ENCODE data around the gene TPM3.
"Not testable (repeated sequence)": the region's sequence is repeated elsewhere in the genome, so short reads cannot be mapped to it uniquely, and the experiment has no call there.

Gene TPM3

GRCh38 chr1:154191990-154192461 lies at the start of gene TPM3:
TSS of gene TPM3 (minus strand) at chr1:154192100. CDS start at chr1:154192018, 82 bp downstream.
- no peak for DNase-seq (ENCODE audit: low read depth, low spot score)

GRCh38 chr1:154240294-154240833 lies 48.5 kb upstream of the TPM3 start:
- no peak for DNase-seq (ENCODE audit: low read depth, low spot score)

GRCh38 chr1:154239491-154239890 lies 47.6 kb upstream of the TPM3 start:
- no peak for DNase-seq (ENCODE audit: low read depth, low spot score)

- no peak for DNase-seq (ENCODE audit: low read depth, low spot score)
Measured at GRCh38 chr1:154237880-154238506, 46.1 kb upstream of the TPM3 start.

GRCh38 chr1:154237435-154237834 lies 45.5 kb upstream of the TPM3 start:
- no peak for DNase-seq (ENCODE audit: low read depth, low spot score)

GRCh38 chr1:154236855-154237254 lies 45.0 kb upstream of the TPM3 start:
- DNase-seq (ENCODE audit: low read depth, low spot score), result no peak

GRCh38 chr1:154233127-154233526 lies 41.2 kb upstream of the TPM3 start:
- DNase-seq (ENCODE audit: low read depth, low spot score), result not testable (repeated sequence)

- not testable (repeated sequence) for DNase-seq (ENCODE audit: low read depth, low spot score)
Measured at GRCh38 chr1:154231112-154231511, 39.2 kb upstream of the TPM3 start.

GRCh38 chr1:154225370-154225769 lies 33.5 kb upstream of the TPM3 start:
- DNase-seq (ENCODE audit: low read depth, low spot score), result no peak

GRCh38 chr1:154223621-154224020 lies 31.7 kb upstream of the TPM3 start:
- DNase-seq (ENCODE audit: low read depth, low spot score), result no peak

- no peak for DNase-seq (ENCODE audit: low read depth, low spot score)
Measured at GRCh38 chr1:154222918-154223317, 31.0 kb upstream of the TPM3 start.

- no peak for DNase-seq (ENCODE audit: low read depth, low spot score)
Measured at GRCh38 chr1:154222518-154222917, 30.6 kb upstream of the TPM3 start.

- DNase-seq (ENCODE audit: low read depth, low spot score), result peak; percentile 37
Measured at GRCh38 chr1:154221278-154222001, 29.5 kb upstream of the TPM3 start.

GRCh38 chr1:154220970-154221277 lies 29.0 kb upstream of the TPM3 start:
- DNase-seq (ENCODE audit: low read depth, low spot score), result no peak

GRCh38 chr1:154220071-154220969 lies 28.4 kb upstream of the TPM3 start, which contains the start of gene UBAP2L:
TSS of gene UBAP2L (plus strand) at chr1:154220955. CDS start at chr1:154225124, 4,169 bp downstream.
- DNase-seq (ENCODE audit: low read depth, low spot score), result peak; percentile 99

GRCh38 chr1:154219541-154219940 lies 27.6 kb upstream of the TPM3 start:
- no peak for DNase-seq (ENCODE audit: low read depth, low spot score)

GRCh38 chr1:154218545-154218944 lies 26.6 kb upstream of the TPM3 start:
- DNase-seq (ENCODE audit: low read depth, low spot score), result no peak

- DNase-seq (ENCODE audit: low read depth, low spot score), result no peak
Measured at GRCh38 chr1:154213274-154213673, 21.4 kb upstream of the TPM3 start.

- no peak for DNase-seq (ENCODE audit: low read depth, low spot score)
Measured at GRCh38 chr1:154212083-154212482, 20.2 kb upstream of the TPM3 start.

GRCh38 chr1:154208677-154209388 lies 16.9 kb upstream of the TPM3 start:
- no peak for DNase-seq (ENCODE audit: low read depth, low spot score)

- no peak for DNase-seq (ENCODE audit: low read depth, low spot score)
Measured at GRCh38 chr1:154207262-154207661, 15.4 kb upstream of the TPM3 start.
